ENCODE measurements around the gene CDH2.

Gene CDH2

DNA sequence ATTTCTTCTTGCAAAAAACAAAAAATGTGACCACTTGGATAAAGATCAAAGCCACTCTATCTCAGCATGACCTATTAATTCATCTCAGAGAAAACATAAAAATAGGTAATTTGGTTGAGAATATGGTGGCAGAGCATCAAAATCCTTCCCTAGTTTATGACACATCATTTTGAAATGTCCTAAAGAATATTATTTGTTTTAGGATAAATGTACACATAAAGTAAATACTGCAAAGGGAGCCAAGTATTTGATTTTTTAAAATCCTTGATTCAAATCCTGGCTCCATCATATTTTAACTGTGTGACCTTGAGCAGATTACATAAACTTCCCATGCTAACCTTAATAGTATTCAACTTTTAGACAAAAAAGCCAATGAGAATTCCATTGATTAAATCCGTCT lies 206.6 kb downstream of the CDH2 start:
- DNase-seq (ENCODE audit: low read depth), result no peak
- TF ChIP-seq, protein P1, sequence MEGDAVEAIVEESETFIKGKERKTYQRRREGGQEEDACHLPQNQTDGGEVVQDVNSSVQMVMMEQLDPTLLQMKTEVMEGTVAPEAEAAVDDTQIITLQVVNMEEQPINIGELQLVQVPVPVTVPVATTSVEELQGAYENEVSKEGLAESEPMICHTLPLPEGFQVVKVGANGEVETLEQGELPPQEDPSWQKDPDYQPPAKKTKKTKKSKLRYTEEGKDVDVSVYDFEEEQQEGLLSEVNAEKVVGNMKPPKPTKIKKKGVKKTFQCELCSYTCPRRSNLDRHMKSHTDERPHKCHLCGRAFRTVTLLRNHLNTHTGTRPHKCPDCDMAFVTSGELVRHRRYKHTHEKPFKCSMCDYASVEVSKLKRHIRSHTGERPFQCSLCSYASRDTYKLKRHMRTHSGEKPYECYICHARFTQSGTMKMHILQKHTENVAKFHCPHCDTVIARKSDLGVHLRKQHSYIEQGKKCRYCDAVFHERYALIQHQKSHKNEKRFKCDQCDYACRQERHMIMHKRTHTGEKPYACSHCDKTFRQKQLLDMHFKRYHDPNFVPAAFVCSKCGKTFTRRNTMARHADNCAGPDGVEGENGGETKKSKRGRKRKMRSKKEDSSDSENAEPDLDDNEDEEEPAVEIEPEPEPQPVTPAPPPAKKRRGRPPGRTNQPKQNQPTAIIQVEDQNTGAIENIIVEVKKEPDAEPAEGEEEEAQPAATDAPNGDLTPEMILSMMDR (IDR thresholded peaks at IDR 0.05; ENCODE audit: insufficient read depth, low read depth, low read length, missing control alignments), result no peak
- no peak overlapping the region for H3K4me3 ChIP-seq (ENCODE audit: low read depth, low read length)

- TF ChIP-seq, protein P1 (IDR thresholded peaks at IDR 0.05; ENCODE audit: insufficient read depth, low read depth, low read length, missing control alignments), result no peak
- DNase-seq (ENCODE audit: low read depth), result no peak
- no peak overlapping the region for H3K4me3 ChIP-seq (ENCODE audit: low read depth, low read length)
These were observed 207.7 kb downstream of the CDH2 start for GRCh38 chr18:27969206-27969605.

GRCh38 chr18:27967913-27968824 lies 208.8 kb downstream of the CDH2 start:
- no peak overlapping the region for H3K4me3 ChIP-seq (ENCODE audit: low read depth, low read length)
- TF ChIP-seq, protein P1 (IDR thresholded peaks at IDR 0.05; ENCODE audit: insufficient read depth, low read depth, low read length, missing control alignments), result no peak
- no peak for DNase-seq (ENCODE audit: low read depth)

GRCh38 chr18:27966881-27967280 lies 210.0 kb downstream of the CDH2 start:
- DNase-seq (ENCODE audit: low read depth), result no peak
- TF ChIP-seq, protein P1 (IDR thresholded peaks at IDR 0.05; ENCODE audit: insufficient read depth, low read depth, low read length, missing control alignments), result no peak

DNA sequence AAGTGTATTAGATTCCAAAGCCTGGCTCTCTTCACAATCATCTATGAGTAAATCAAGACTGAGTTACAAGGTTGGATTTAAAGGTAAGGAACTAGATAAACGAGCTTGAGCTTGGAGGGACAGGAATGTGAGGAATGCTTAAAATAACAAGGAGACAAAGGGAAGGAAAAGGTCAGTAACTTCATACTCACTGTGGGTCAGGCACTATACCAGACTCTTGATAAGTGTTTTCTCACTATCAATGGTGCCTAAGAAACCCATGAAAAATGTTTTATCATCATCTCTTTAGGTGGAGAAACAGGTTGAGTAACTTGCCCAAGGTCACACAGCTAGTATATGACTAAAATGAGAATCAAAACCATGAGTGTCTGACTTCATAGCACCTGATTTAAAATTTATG lies 212.1 kb downstream of the CDH2 start:
- TF ChIP-seq, protein P1 (IDR thresholded peaks at IDR 0.05; ENCODE audit: insufficient read depth, low read depth, low read length, missing control alignments), result no peak
- no peak overlapping the region for H3K4me3 ChIP-seq (ENCODE audit: low read depth, low read length)
- DNase-seq (ENCODE audit: low read depth), result no peak

More at GRCh38 chr18:27966881-27967280, 210.0 kb downstream of the CDH2 start:
- no peak overlapping the region for H3K4me3 ChIP-seq (ENCODE audit: low read depth, low read length)

GRCh38 chr18:27959101-27959500 lies 217.8 kb downstream of the CDH2 start:
- TF ChIP-seq, protein P1 (IDR thresholded peaks at IDR 0.05; ENCODE audit: insufficient read depth, low read depth, low read length, missing control alignments), result no peak
- H3K4me3 ChIP-seq (ENCODE audit: low read depth, low read length), result no peak overlapping the region
- DNase-seq (ENCODE audit: low read depth), result no peak
